ENCODE results near the gene RPS6KA2.

The RPS6KA2 gene

DNA sequence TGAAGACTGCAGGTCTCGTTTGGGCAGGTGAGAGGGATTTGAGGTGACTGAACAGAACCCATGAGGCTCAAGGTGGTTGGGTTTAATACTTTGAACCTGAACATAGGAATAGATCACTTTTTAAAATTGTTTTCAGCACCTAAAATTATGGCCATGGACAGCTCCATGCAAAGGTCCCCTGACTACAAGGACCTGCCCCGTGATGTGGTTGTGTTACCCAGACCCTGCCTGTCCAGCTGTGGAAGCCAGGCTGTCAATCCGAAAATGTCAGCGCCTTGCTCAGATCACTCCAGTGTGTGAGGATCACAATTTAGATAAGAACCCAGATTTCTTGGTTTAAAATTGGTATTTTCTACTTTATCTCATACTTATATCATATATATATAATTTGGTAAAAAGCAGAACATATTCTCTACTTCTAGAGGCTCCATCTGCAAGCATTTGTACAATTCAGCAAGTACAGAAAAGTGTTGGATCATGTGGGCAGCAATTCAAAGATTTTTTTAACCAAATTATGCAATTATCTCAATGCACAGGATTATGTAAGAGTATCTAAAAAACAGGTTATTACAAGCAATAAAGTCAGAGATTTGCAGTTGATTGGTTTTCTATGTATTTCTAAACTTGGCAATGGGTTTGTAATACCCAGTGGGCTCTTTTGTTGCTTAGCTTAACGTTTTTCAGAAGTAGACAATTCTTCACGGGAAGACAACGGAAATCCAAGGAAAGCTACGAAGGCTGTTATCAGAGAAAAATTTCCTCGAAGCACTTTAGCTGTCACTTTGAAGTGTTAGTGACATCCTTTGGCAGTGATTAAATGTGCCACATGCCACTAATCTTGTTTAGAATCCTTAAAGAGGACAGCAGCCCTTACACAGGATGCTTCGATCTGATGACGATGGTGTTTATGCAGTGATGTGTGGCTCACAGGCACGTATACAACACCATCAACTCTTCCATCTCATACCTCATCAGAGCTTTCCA lies 24.1 kb upstream of the RPS6KA2 start:
- Histone ChIP-seq H3K27me3 (ENCODE audit: insufficient read depth, low read length) (peaks cover 4% of the 10 kb centered on the region), H3K9me3 (ENCODE audit: insufficient read depth, low read depth, low read length) (peaks cover 10% of the 10 kb centered on the region), H4K8ac (ENCODE audit: low read depth, low read length) (no peak overlapping the region), H3K4me1 (ENCODE audit: control insufficient read depth in 1 of 2, insufficient read depth in 2 of 2, low read length in 2 of 2) (no peaks in the 10 kb centered on the region), H2AFZ (ENCODE audit: insufficient read depth, low read length, poor library complexity) (no peak overlapping the region), H3K4me2 (ENCODE audit: low read length) (no peak overlapping the region), H2BK12ac (ENCODE audit: low read length) (no peak overlapping the region), H3K9ac (ENCODE audit: low read length) (no peak overlapping the region), H2AK5ac (ENCODE audit: low read length) (no peak overlapping the region), H2BK5ac (ENCODE audit: low read depth, low read length, poor library complexity) (no peak overlapping the region), H3K18ac (ENCODE audit: low read length) (no peak overlapping the region), H3K23ac (ENCODE audit: low read length) (no peak overlapping the region), H3K4me3 (ENCODE audit: low read depth, low read length) (no peak overlapping the region), H2BK120ac (ENCODE audit: insufficient read depth, low read length, poor library complexity) (no peak overlapping the region), H3K79me1 (ENCODE audit: low read length) (no peaks in the 10 kb centered on the region), H3K4ac (ENCODE audit: low read depth, low read length) (no peak overlapping the region), H3K79me2 (ENCODE audit: control insufficient read depth, insufficient read depth, low read length, poor library complexity) (no peaks in the 10 kb centered on the region), H3K14ac (ENCODE audit: low read length) (no peak overlapping the region), H3K36me3 (ENCODE audit: control insufficient read depth in 1 of 2, insufficient read depth in 2 of 2, low read length in 2 of 2) (no peaks in the 10 kb centered on the region), H4K12ac (ENCODE audit: low read depth, low read length) (no peak overlapping the region), H4K91ac (ENCODE audit: low read depth, low read length) (no peak overlapping the region), H3K27ac (ENCODE audit: low read depth, low read length) (no peak overlapping the region)
- WGBS (ENCODE audit: extremely low coverage, insufficient coverage, insufficient read length), result no CpG with 5 or more reads among the region's 12 CpGs
- peak; percentile 7 to 62 for DNase-seq

DNA sequence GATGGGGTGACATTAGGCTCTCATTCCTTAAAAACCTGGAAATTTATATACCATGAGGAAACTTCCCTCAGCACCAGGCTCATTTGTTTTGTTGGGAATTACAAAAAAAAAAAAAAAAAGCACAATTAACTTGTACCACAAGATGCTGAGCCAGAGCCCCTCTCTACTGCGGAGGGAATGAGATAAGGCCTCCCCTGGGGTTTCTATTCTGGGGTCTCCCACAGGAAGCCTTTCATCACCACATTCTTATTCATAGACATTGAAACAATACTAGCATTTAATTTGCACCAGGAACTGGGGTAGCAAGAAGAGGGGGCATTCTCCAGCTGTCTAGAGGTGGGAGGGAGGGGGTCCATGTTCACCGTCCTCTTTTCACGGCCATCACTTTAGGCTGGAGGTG lies 23.0 kb upstream of the RPS6KA2 start:
- Histone ChIP-seq H3K23ac (ENCODE audit: low read length) (no peak overlapping the region), H3K4me2 (ENCODE audit: low read length) (no peak overlapping the region), H2BK12ac (ENCODE audit: low read length) (no peak overlapping the region), H3K4me3 (ENCODE audit: low read depth, low read length) (no peak overlapping the region), H3K9ac (ENCODE audit: low read length) (no peak overlapping the region), H3K4me1 (ENCODE audit: control insufficient read depth in 1 of 2, insufficient read depth in 2 of 2, low read length in 2 of 2) (no peaks in the 10 kb centered on the region), H2AK5ac (ENCODE audit: low read length) (no peak overlapping the region), H4K91ac (ENCODE audit: low read depth, low read length) (no peak overlapping the region), H3K14ac (ENCODE audit: low read length) (no peak overlapping the region), H3K27ac (ENCODE audit: low read depth, low read length) (no peak overlapping the region), H3K18ac (ENCODE audit: low read length) (no peak overlapping the region), H2BK120ac (ENCODE audit: insufficient read depth, low read length, poor library complexity) (no peak overlapping the region), H4K12ac (ENCODE audit: low read depth, low read length) (no peak overlapping the region), H3K9me3 (ENCODE audit: insufficient read depth, low read depth, low read length) (peaks cover 7% of the 10 kb centered on the region), H3K4ac (ENCODE audit: low read depth, low read length) (no peak overlapping the region), H4K8ac (ENCODE audit: low read depth, low read length) (no peak overlapping the region), H2AFZ (ENCODE audit: insufficient read depth, low read length, poor library complexity) (no peak overlapping the region), H3K27me3 (ENCODE audit: insufficient read depth, low read length) (no peaks in the 10 kb centered on the region), H3K79me2 (ENCODE audit: control insufficient read depth, insufficient read depth, low read length, poor library complexity) (no peaks in the 10 kb centered on the region), H2BK5ac (ENCODE audit: low read depth, low read length, poor library complexity) (no peak overlapping the region), H3K79me1 (ENCODE audit: low read length) (no peaks in the 10 kb centered on the region), H3K36me3 (ENCODE audit: control insufficient read depth in 1 of 2, insufficient read depth in 2 of 2, low read length in 2 of 2) (no peaks in the 10 kb centered on the region)
- DNase-seq, result no peak
- no CpG with 5 or more reads among the region's 3 CpGs for WGBS (ENCODE audit: extremely low coverage, insufficient coverage, insufficient read length)

DNA sequence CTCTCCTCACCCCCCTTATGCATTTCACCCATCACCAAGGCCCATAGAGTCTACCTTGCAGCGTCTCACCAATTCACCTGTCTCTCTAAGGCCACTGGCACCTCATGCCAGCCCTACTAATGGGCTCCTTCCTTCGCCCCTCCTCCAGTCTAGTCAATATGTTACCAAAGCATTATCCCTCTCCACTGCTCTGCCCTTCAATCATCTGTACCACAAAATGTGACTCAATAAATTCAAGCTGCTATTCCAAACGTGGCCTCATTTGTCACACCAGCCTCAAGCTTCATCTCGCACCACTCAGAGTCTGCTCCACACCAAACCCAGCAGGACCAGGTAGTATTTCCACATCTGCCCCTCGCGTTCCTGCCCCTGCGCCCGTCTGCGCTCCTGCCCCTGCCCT lies 21.8 kb upstream of the RPS6KA2 start:
- Histone ChIP-seq H3K36me3 (ENCODE audit: control insufficient read depth in 1 of 2, insufficient read depth in 2 of 2, low read length in 2 of 2) (no peaks in the 10 kb centered on the region), H4K91ac (ENCODE audit: low read depth, low read length) (no peak overlapping the region), H2BK120ac (ENCODE audit: insufficient read depth, low read length, poor library complexity) (no peak overlapping the region), H2AFZ (ENCODE audit: insufficient read depth, low read length, poor library complexity) (no peak overlapping the region), H2AK5ac (ENCODE audit: low read length) (no peak overlapping the region), H3K18ac (ENCODE audit: low read length) (no peak overlapping the region), H3K4me1 (ENCODE audit: control insufficient read depth in 1 of 2, insufficient read depth in 2 of 2, low read length in 2 of 2) (no peaks in the 10 kb centered on the region), H4K8ac (ENCODE audit: low read depth, low read length) (no peak overlapping the region), H3K23ac (ENCODE audit: low read length) (no peak overlapping the region), H3K4me2 (ENCODE audit: low read length) (no peak overlapping the region), H3K27me3 (ENCODE audit: insufficient read depth, low read length) (no peaks in the 10 kb centered on the region), H3K9ac (ENCODE audit: low read length) (no peak overlapping the region), H3K27ac (ENCODE audit: low read depth, low read length) (no peak overlapping the region), H4K12ac (ENCODE audit: low read depth, low read length) (no peak overlapping the region), H3K4ac (ENCODE audit: low read depth, low read length) (no peak overlapping the region), H3K79me2 (ENCODE audit: control insufficient read depth, insufficient read depth, low read length, poor library complexity) (no peaks in the 10 kb centered on the region), H3K9me3 (ENCODE audit: insufficient read depth, low read depth, low read length) (peaks cover 7% of the 10 kb centered on the region), H2BK5ac (ENCODE audit: low read depth, low read length, poor library complexity) (no peak overlapping the region), H3K14ac (ENCODE audit: low read length) (no peak overlapping the region), H3K4me3 (ENCODE audit: low read depth, low read length) (no peak overlapping the region), H3K79me1 (ENCODE audit: low read length) (no peaks in the 10 kb centered on the region), H2BK12ac (ENCODE audit: low read length) (no peak overlapping the region)
- WGBS (ENCODE audit: extremely low coverage, insufficient coverage, insufficient read length), result no CpG with 5 or more reads among the region's 9 CpGs
- DNase-seq, result no peak

- Histone ChIP-seq H2BK5ac (ENCODE audit: low read depth, low read length, poor library complexity) (no peak overlapping the region), H3K9me3 (ENCODE audit: insufficient read depth, low read depth, low read length) (peaks cover 7% of the 10 kb centered on the region), H3K18ac (ENCODE audit: low read length) (no peak overlapping the region), H3K14ac (ENCODE audit: low read length) (no peak overlapping the region), H4K8ac (ENCODE audit: low read depth, low read length) (no peak overlapping the region), H3K27me3 (ENCODE audit: insufficient read depth, low read length) (no peaks in the 10 kb centered on the region), H3K23ac (ENCODE audit: low read length) (no peak overlapping the region), H4K91ac (ENCODE audit: low read depth, low read length) (no peak overlapping the region), H3K9ac (ENCODE audit: low read length) (no peak overlapping the region), H3K79me1 (ENCODE audit: low read length) (no peaks in the 10 kb centered on the region), H4K12ac (ENCODE audit: low read depth, low read length) (no peak overlapping the region), H3K4me1 (ENCODE audit: control insufficient read depth in 1 of 2, insufficient read depth in 2 of 2, low read length in 2 of 2) (no peaks in the 10 kb centered on the region), H2BK12ac (ENCODE audit: low read length) (no peak overlapping the region), H2BK120ac (ENCODE audit: insufficient read depth, low read length, poor library complexity) (no peak overlapping the region), H3K36me3 (ENCODE audit: control insufficient read depth in 1 of 2, insufficient read depth in 2 of 2, low read length in 2 of 2) (no peaks in the 10 kb centered on the region), H3K27ac (ENCODE audit: low read depth, low read length) (no peak overlapping the region), H2AK5ac (ENCODE audit: low read length) (no peak overlapping the region), H3K79me2 (ENCODE audit: control insufficient read depth, insufficient read depth, low read length, poor library complexity) (no peaks in the 10 kb centered on the region), H3K4ac (ENCODE audit: low read depth, low read length) (no peak overlapping the region), H3K4me2 (ENCODE audit: low read length) (no peak overlapping the region), H2AFZ (ENCODE audit: insufficient read depth, low read length, poor library complexity) (no peak overlapping the region), H3K4me3 (ENCODE audit: low read depth, low read length) (peak overlapping the region; percentile 50)
- no CpG with 5 or more reads among the region's 11 CpGs for WGBS (ENCODE audit: extremely low coverage, insufficient coverage, insufficient read length)
- no peak for DNase-seq
Measured at GRCh38 chr6:166647896-166648295, 20.8 kb upstream of the RPS6KA2 start.
